ENCODE results near the gene NAA20.

Gene NAA20

GRCh38 chr20:20017001-20017843 lies at the start of gene NAA20:
NAA20 (plus strand) TSS chr20:20017362; CDS start chr20:20017397, 35 bp downstream.
- H3K4me3 ChIP-seq (ENCODE audit: low read length): peak within 1 kb of the TSS; percentile 81
- TF ChIP-seq CTCF (conservative IDR thresholded peaks at IDR 0.05; ENCODE audit: low read depth, low read length): peak; percentile 72
- peak; percentile 72 for DNase-seq (ENCODE audit: low read depth)

- TF ChIP-seq CTCF (conservative IDR thresholded peaks at IDR 0.05; ENCODE audit: low read depth, low read length): no peak
Measured at GRCh38 chr20:19967445-19967844, 49.7 kb upstream of the NAA20 start.

GRCh38 chr20:19968028-19968427 lies 49.1 kb upstream of the NAA20 start:
- TF ChIP-seq CTCF (conservative IDR thresholded peaks at IDR 0.05; ENCODE audit: low read depth, low read length): no peak
- no peak for DNase-seq (ENCODE audit: low read depth)
- H3K4me3 ChIP-seq (ENCODE audit: low read length): no peak overlapping the region

More at GRCh38 chr20:19967445-19967844, 49.7 kb upstream of the NAA20 start:
- no peak for DNase-seq (ENCODE audit: low read depth)
- no peak overlapping the region for H3K4me3 ChIP-seq (ENCODE audit: low read length)

GRCh38 chr20:19968466-19969073 lies 48.6 kb upstream of the NAA20 start:
- DNase-seq (ENCODE audit: low read depth): no peak
- no peak overlapping the region for H3K4me3 ChIP-seq (ENCODE audit: low read length)
- no peak for TF ChIP-seq CTCF (conservative IDR thresholded peaks at IDR 0.05; ENCODE audit: low read depth, low read length)

- DNase-seq (ENCODE audit: low read depth): no peak
- no peak for TF ChIP-seq CTCF (conservative IDR thresholded peaks at IDR 0.05; ENCODE audit: low read depth, low read length)
- no peak overlapping the region for H3K4me3 ChIP-seq (ENCODE audit: low read length)
Measured at GRCh38 chr20:19969106-19969505, 48.1 kb upstream of the NAA20 start.

- DNase-seq (ENCODE audit: low read depth): no peak
- no peak overlapping the region for H3K4me3 ChIP-seq (ENCODE audit: low read length)
- no peak for TF ChIP-seq CTCF (conservative IDR thresholded peaks at IDR 0.05; ENCODE audit: low read depth, low read length)
Measured at GRCh38 chr20:19969507-19970255, 47.5 kb upstream of the NAA20 start.
